Activated CD8-positive, alpha-beta memory T cell treated with anti-CD3 and anti-CD28 coated beads for 36 hours (primary cell): ENCODE results near the gene SLFN12L. TPM values are rescaled to one million over a fixed set of nuclear protein-coding genes. Genes with fewer than 3 reads are reported as not detected.
"Not testable (repeated sequence)": the region's sequence is repeated elsewhere in the genome, so short reads cannot be mapped to it uniquely, and the experiment has no call there.

ENCODE experiments used
- CTCF ChIA-PET: fragments of 350-600 bp; sonication (Branson Sonifier 250); formaldehyde crosslinking; loops from one replicate; lab custom pipeline; 2021; ENCODE audit warnings: antibody characterized with exemption; lab: Charles Lee
- POLR2A ChIA-PET: fragments of 350-600 bp; sonication (Branson Sonifier 250); formaldehyde crosslinking; loops from one replicate; lab custom pipeline; 2021; ENCODE audit warnings: antibody characterized with exemption; lab: Charles Lee
- total RNA-seq, 2 experiments: library from RNA; stranded (reverse); gene quantifications; one replicate each; pipeline ENCODE4 v1.2.3, GENCODE V29; 2021

The SLFN12L gene
- total RNA-seq, 2 experiments from 2014 or later: 42.8 TPM

- ChIA-PET POLR2A (interaction anchor here (1.0 kb wide), 1 partner anchor 9 kb away, joined by 9 read pairs; no protein-coding TSS in a partner anchor), CTCF (interaction anchor here (1.3 kb wide), 1 partner anchor 15 kb away, joined by 4 read pairs; no protein-coding TSS in a partner anchor)
Observed at GRCh38 chr17:35521150-35521549, 16.3 kb downstream of the SLFN12L start.

- POLR2A ChIA-PET: interaction anchor here (0.6 to 1.1 kb wide), 2 partner anchors 32 to 332 kb away, joined by 3 to 4 read pairs; no protein-coding TSS in a partner anchor
- CTCF ChIA-PET: interaction anchor here (0.6 to 1.4 kb wide), 3 partner anchors 16 to 376 kb away, joined by 3 to 4 read pairs (median 3); partner anchors contain the start of gene SLFN12L
Observed at GRCh38 chr17:35519906-35520442, 17.5 kb downstream of the SLFN12L start.

GRCh38 chr17:35519439-35519838, 18.0 kb downstream of the SLFN12L start:
- CTCF ChIA-PET: interaction anchor here (0.6 to 1.4 kb wide), 2 partner anchors 18 to 377 kb away, joined by 3 read pairs; partner anchors contain the start of gene SLFN12L
- POLR2A ChIA-PET: interaction anchor here (0.6 to 1.1 kb wide), 2 partner anchors 32 to 331 kb away, joined by 3 to 4 read pairs; no protein-coding TSS in a partner anchor

- CTCF ChIA-PET: interaction anchor here (0.6 kb wide), 1 partner anchor 32 kb away, joined by 4 read pairs; no protein-coding TSS in a partner anchor
- POLR2A ChIA-PET: interaction anchor here (0.6 kb wide), 1 partner anchor 275 kb away, joined by 3 read pairs; the partner anchor contains the start of gene SLFN5
Observed at GRCh38 chr17:35518431-35518830, 19.0 kb downstream of the SLFN12L start.

GRCh38 chr17:35515027-35515426, 22.5 kb downstream of the SLFN12L start:
- ChIA-PET CTCF (no interaction called here), POLR2A (no interaction called here)

GRCh38 chr17:35514564-35514963, 22.9 kb downstream of the SLFN12L start:
- ChIA-PET CTCF (no interaction called here), POLR2A (no interaction called here)

- ChIA-PET POLR2A (no interaction called here), CTCF (no interaction called here)
Observed at GRCh38 chr17:35510052-35510451, 27.4 kb downstream of the SLFN12L start.

- CTCF ChIA-PET: interaction anchor here (0.7 kb wide), 1 partner anchor 59 kb away, joined by 3 read pairs; the partner anchor contains the start of gene SLFN13
Observed at GRCh38 chr17:35507714-35508113, 29.8 kb downstream of the SLFN12L start.

GRCh38 chr17:35499548-35499947, 37.9 kb downstream of the SLFN12L start:
- POLR2A ChIA-PET: no interaction called here

More at GRCh38 chr17:35507714-35508113, 29.8 kb downstream of the SLFN12L start:
- POLR2A ChIA-PET: not testable (repeated sequence)

GRCh38 chr17:35498448-35499178, 38.9 kb downstream of the SLFN12L start:
- POLR2A ChIA-PET: no interaction called here
- CTCF ChIA-PET: no interaction called here

More at GRCh38 chr17:35499548-35499947, 37.9 kb downstream of the SLFN12L start:
- CTCF ChIA-PET: interaction anchor here (1.2 kb wide), 1 partner anchor 11 kb away, joined by 5 read pairs; no protein-coding TSS in a partner anchor

- ChIA-PET CTCF (no interaction called here), POLR2A (no interaction called here)
Observed at GRCh38 chr17:35496451-35497290, 40.8 kb downstream of the SLFN12L start.

GRCh38 chr17:35493040-35493439, 44.4 kb downstream of the SLFN12L start:
- ChIA-PET POLR2A (no interaction called here), CTCF (no interaction called here)

GRCh38 chr17:35491417-35491816, 46.1 kb downstream of the SLFN12L start:
- CTCF ChIA-PET: no interaction called here
- POLR2A ChIA-PET: no interaction called here

- POLR2A ChIA-PET: no interaction called here
Observed at GRCh38 chr17:35489944-35490343, 47.5 kb downstream of the SLFN12L start.

GRCh38 chr17:35488991-35489390, 48.5 kb downstream of the SLFN12L start:
- ChIA-PET POLR2A (interaction anchor here (2.4 kb wide), 1 partner anchor 90 kb away, joined by 6 read pairs; the partner anchor contains the start of gene PEX12), CTCF (interaction anchor here (1.0 to 2.4 kb wide), 2 partner anchors 11 to 55 kb away, joined by 4 to 5 read pairs; no protein-coding TSS in a partner anchor)

More at GRCh38 chr17:35489944-35490343, 47.5 kb downstream of the SLFN12L start:
- CTCF ChIA-PET: no interaction called here

- CTCF ChIA-PET: interaction anchor here (0.6 to 2.4 kb wide), 13 partner anchors 13 to 174 kb away, joined by 3 to 7 read pairs (median 3); partner anchors contain the start of genes PEX12 and SLFN12L
- POLR2A ChIA-PET: interaction anchor here (0.6 to 2.4 kb wide), 12 partner anchors 33 to 345 kb away, joined by 3 to 8 read pairs (median 4); partner anchors contain the start of genes PEX12, SLFN11 and SLFN13
Observed at GRCh38 chr17:35486920-35487732, 50.4 kb downstream of the SLFN12L start.

GRCh38 chr17:35479271-35479670, 58.2 kb downstream of the SLFN12L start:
- ChIA-PET CTCF (no interaction called here), POLR2A (no interaction called here)

- ChIA-PET CTCF (no interaction called here), POLR2A (no interaction called here)
Observed at GRCh38 chr17:35477248-35477647, 60.2 kb downstream of the SLFN12L start.
